Muscle of leg (tissue), 11 donors: ENCODE data around the gene VEZT. TPM values are rescaled to one million over a fixed set of nuclear protein-coding genes. Genes with fewer than 3 reads are reported as not detected.

Experiments
- DNase-seq: peaks from one replicate; pipeline ENCODE4 v3.0.0; 2013
- H3K27ac ChIP-seq: one replicate; pipeline ENCODE4 v1.5.1; 2013; ENCODE audit warnings: mild to moderate bottlenecking, low read length, control low read depth
- H3K27me3 ChIP-seq: one replicate; pipeline ENCODE4 v1.6.1; 2013; ENCODE audit warnings: low read length; ENCODE audit not compliant: control insufficient read depth, insufficient read depth
- H3K36me3 ChIP-seq: one replicate; pipeline ENCODE4 v1.6.1; 2013; ENCODE audit warnings: low read length; ENCODE audit not compliant: control insufficient read depth, insufficient read depth
- H3K4me1 ChIP-seq: one replicate; pipeline ENCODE4 v1.6.1; 2013; ENCODE audit warnings: low read length; ENCODE audit not compliant: control insufficient read depth, insufficient read depth
- H3K4me3 ChIP-seq: one replicate; pipeline ENCODE4 v1.5.1; 2013; ENCODE audit warnings: low read length, control low read depth
- H3K9me3 ChIP-seq: replicated peaks from 2 replicates; pipeline ENCODE4 v1.6.1; 2013; ENCODE audit warnings: low read depth, low read length; ENCODE audit not compliant: control insufficient read depth
- WGBS: methylation state at CpG from one replicate; pipeline ENCODE4 v1.1.5; 2013; ENCODE audit warnings: missing lambda C conversion rate; ENCODE audit not compliant: insufficient coverage; 5-methylcytosine and 5-hydroxymethylcytosine counted together
- polyA plus RNA-seq, 8 donors: library from polyadenylated mRNA; unstranded; fragments of 120-200 nt; gene quantifications; one replicate each; pipeline versions ENCODE4 v1.2.1 to v1.2.3, GENCODE V29; 2013; ENCODE audit warnings: inconsistent platforms in 1 of 8, low replicate concordance in 1 of 8; ENCODE audit not compliant: insufficient read length in 8 of 8, insufficient read depth in 1 of 8
- total RNA-seq: library from RNA; stranded (reverse); fragments of 120-200 nt; gene quantifications from one replicate; pipeline ENCODE4 v1.2.4, GENCODE V29; 2013

VEZT gene
- total and polyA plus RNA-seq, 9 donors: 56.1 to 83.3 (median 70.1) TPM

DNA sequence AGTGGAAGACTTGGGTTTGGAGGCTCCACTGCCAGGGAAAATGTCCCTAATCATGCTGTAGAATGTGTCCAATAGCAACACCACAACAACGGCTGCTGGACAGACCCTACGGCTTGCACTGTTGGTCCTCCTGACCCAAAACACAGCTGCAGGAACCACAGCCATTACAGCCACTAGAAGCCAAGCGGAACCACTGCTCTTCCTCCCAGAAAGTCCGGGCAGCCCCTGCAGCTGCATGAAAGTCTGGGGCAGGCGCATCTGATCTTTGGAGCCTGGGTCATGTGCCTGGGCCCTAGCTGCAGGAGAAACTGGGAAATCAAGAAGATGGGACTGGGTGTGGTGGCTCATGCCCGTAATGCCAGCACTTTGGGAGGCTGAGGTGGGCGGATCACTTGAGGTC is 131.7 kb downstream of the VEZT start:
- H3K36me3 ChIP-seq: no peaks in the 10 kb centered on the region
- H3K9me3 ChIP-seq: no peaks in the 10 kb centered on the region
- no peak overlapping the region for H3K27ac ChIP-seq
- H3K4me3 ChIP-seq: no peak overlapping the region
- H3K4me1 ChIP-seq: no peaks in the 10 kb centered on the region
- 89% methylated on average over 4 of the region's 7 CpGs for WGBS
- no peak for DNase-seq
- no peaks in the 10 kb centered on the region for H3K27me3 ChIP-seq

DNA sequence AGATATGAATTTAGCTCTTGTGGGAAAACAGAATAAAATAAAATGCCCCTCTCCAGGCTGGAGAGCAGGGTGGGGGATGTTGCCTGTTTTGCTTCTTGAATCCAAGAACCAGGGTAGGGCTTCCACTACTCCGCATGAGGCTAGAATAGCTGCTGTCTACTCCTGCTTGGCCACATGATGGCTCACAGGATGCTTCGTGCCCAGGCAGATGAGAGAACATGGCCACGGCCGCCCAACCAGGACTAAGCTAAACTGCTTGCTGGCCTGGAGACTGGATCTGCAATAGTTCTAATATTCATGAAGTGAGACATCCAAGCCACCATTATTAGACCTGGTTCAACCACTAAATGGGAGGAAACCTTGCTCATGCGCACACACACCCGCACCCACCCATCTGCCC is 134.1 kb downstream of the VEZT start:
- 100% methylated on average over 1 of the region's 6 CpGs for WGBS
- no peaks in the 10 kb centered on the region for H3K27me3 ChIP-seq
- H3K4me1 ChIP-seq: no peaks in the 10 kb centered on the region
- peak; percentile 8 for DNase-seq
- no peaks in the 10 kb centered on the region for H3K36me3 ChIP-seq
- H3K4me3 ChIP-seq: no peak overlapping the region
- no peak overlapping the region for H3K27ac ChIP-seq
- no peaks in the 10 kb centered on the region for H3K9me3 ChIP-seq

Other genes with a start within 250 kb of the VEZT start
- gene NDUFA12, start 214.1 kb upstream of the VEZT start, total RNA-seq: 124 TPM
- 10 to 100 TPM; 78.0 to 96.3 (median 88.5) TPM for gene NDUFA12, start 214.1 kb upstream of the VEZT start, polyA plus RNA-seq
- 34.4 TPM for gene NR2C1, start 144.2 kb upstream of the VEZT start, total RNA-seq
- gene NR2C1, start 144.2 kb upstream of the VEZT start, polyA plus RNA-seq: 10 to 100 TPM; 31.5 to 38.5 (median 32.3) TPM
- 7.6 TPM for gene FGD6, start 340 bp upstream of the VEZT start, total RNA-seq
- 1 to 10 TPM; 3.4 to 5.3 (median 4.0) TPM for gene FGD6, start 340 bp upstream of the VEZT start, polyA plus RNA-seq